HT1080 (cell line): ENCODE data around the gene DOCK2. TPM values are rescaled to one million over a fixed set of nuclear protein-coding genes. Genes with fewer than 3 reads are reported as not detected.
A peak's percentile ranks its signal among the peaks of the same experiment; 100 is the strongest.

Experiments
- DNase-seq: peaks from one replicate; pipeline ENCODE4 v3.0.0-alpha.2; 2015; ENCODE audit warnings: low read depth
- total RNA-seq: library from RNA; depleted of rRNA; stranded (reverse); fragments of >200 nt; shearing (Covaris generic); gene quantifications from 2 replicates; pipeline ENCODE4 v1.2.3, GENCODE V29; 2014

The DOCK2 gene
- total RNA-seq, 1 experiment from 2014 or later, result 2.1 TPM

GRCh38 chr5:170034231-170034630, 397.2 kb downstream of the DOCK2 start:
- no peak for DNase-seq

GRCh38 chr5:170038241-170038640, 401.2 kb downstream of the DOCK2 start:
- no peak for DNase-seq

GRCh38 chr5:170039830-170040229, 402.8 kb downstream of the DOCK2 start:
- no peak for DNase-seq

- DNase-seq, result no peak
Observed at GRCh38 chr5:170046241-170046640, 409.2 kb downstream of the DOCK2 start.

GRCh38 chr5:170049713-170050112, 412.6 kb downstream of the DOCK2 start:
- no peak for DNase-seq

GRCh38 chr5:170053896-170054295, 416.8 kb downstream of the DOCK2 start:
- no peak for DNase-seq

GRCh38 chr5:170055606-170056005, 418.5 kb downstream of the DOCK2 start:
- no peak for DNase-seq

GRCh38 chr5:170056561-170057267, 419.6 kb downstream of the DOCK2 start:
- DNase-seq, result no peak

GRCh38 chr5:170057311-170057710, 420.2 kb downstream of the DOCK2 start:
- DNase-seq, result no peak

- no peak for DNase-seq
Observed at GRCh38 chr5:170059221-170059620, 422.1 kb downstream of the DOCK2 start.

GRCh38 chr5:170067152-170067551, 430.1 kb downstream of the DOCK2 start:
- DNase-seq, result no peak

GRCh38 chr5:170067574-170068170, 430.6 kb downstream of the DOCK2 start:
- DNase-seq, result no peak

- DNase-seq, result no peak
Observed at GRCh38 chr5:170069512-170069911, 432.4 kb downstream of the DOCK2 start.

GRCh38 chr5:170070556-170071412, 433.7 kb downstream of the DOCK2 start:
- peak; percentile 26 for DNase-seq

- no peak for DNase-seq
Observed at GRCh38 chr5:170071748-170072147, 434.7 kb downstream of the DOCK2 start.

GRCh38 chr5:170075696-170076095, 438.6 kb downstream of the DOCK2 start:
- no peak for DNase-seq

- peak; percentile 17 for DNase-seq
Observed at GRCh38 chr5:170076211-170076610, 439.1 kb downstream of the DOCK2 start.

- DNase-seq, result no peak
Observed at GRCh38 chr5:170076739-170077138, 439.7 kb downstream of the DOCK2 start.

GRCh38 chr5:170077526-170077925, 440.5 kb downstream of the DOCK2 start:
- no peak for DNase-seq

- no peak for DNase-seq
Observed at GRCh38 chr5:170078458-170078857, 441.4 kb downstream of the DOCK2 start.

GRCh38 chr5:170078931-170079330, 441.9 kb downstream of the DOCK2 start:
- no peak for DNase-seq

GRCh38 chr5:170080217-170080616, 443.1 kb downstream of the DOCK2 start:
- no peak for DNase-seq
